ENCODE data around the gene RDX.
"Not testable (repeated sequence)": the region's sequence is repeated elsewhere in the genome, so short reads cannot be mapped to it uniquely, and the experiment has no call there.

Gene RDX

DNA sequence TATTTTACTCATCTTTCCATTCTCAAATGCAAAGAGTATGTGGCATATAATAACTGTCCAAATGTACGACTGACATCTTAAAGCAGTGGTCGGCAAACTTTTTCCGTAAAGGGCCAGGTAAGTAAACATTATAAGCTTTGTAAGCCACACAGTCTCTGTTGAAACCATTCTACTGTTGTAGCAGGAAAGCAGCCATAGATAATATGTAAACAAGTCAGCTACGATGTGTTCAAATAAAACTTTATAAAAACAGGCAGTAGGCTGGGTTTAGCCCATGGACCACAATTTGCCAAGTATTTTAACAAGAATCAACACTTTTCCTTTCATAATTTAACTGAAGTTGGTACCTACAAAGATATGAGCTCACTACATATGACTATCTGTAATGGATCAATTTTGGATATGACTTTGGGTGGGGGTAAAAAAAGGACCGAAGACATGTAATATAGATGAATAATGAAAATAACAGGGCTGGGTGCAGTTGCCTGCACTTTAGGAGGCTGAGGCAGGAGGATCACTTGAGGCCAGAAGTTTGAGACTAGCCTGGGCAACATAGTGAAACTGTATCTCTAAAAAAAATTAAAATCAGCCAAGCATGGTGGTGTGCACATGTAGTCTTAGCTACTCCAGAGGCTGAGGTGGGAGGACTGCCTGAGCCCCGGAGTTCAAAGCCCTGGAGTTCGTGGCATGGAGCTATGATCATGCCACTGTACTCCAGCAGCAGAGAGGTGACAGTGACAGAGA, 5.7 kb downstream of the RDX start:
- no peak for DNase-seq
- Histone ChIP-seq H3K36me3 (peaks cover 7% of the 10 kb centered on the region; the same call in 1 of the 2 replicates), H3K27me3 (ENCODE audit: insufficient read depth, low read depth, severe bottlenecking) (no peaks in the 10 kb centered on the region), H3K27ac (no peak overlapping the region), H3K9me3 (ENCODE audit: severe bottlenecking) (no peaks in the 10 kb centered on the region), H3K4me3 (ENCODE audit: low read depth, low read length) (no peak overlapping the region)
- TF ChIP-seq, protein P1, sequence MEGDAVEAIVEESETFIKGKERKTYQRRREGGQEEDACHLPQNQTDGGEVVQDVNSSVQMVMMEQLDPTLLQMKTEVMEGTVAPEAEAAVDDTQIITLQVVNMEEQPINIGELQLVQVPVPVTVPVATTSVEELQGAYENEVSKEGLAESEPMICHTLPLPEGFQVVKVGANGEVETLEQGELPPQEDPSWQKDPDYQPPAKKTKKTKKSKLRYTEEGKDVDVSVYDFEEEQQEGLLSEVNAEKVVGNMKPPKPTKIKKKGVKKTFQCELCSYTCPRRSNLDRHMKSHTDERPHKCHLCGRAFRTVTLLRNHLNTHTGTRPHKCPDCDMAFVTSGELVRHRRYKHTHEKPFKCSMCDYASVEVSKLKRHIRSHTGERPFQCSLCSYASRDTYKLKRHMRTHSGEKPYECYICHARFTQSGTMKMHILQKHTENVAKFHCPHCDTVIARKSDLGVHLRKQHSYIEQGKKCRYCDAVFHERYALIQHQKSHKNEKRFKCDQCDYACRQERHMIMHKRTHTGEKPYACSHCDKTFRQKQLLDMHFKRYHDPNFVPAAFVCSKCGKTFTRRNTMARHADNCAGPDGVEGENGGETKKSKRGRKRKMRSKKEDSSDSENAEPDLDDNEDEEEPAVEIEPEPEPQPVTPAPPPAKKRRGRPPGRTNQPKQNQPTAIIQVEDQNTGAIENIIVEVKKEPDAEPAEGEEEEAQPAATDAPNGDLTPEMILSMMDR (IDR thresholded peaks at IDR 0.05; ENCODE audit: low read depth, low read length) = no peak

GRCh38 chr11:110289472-110289871, 6.9 kb downstream of the RDX start:
- no peak overlapping the region for H3K4me3 ChIP-seq (ENCODE audit: low read depth, low read length)
- no peaks in the 10 kb centered on the region for H3K27me3 ChIP-seq (ENCODE audit: insufficient read depth, low read depth, severe bottlenecking)
- no peak overlapping the region for H3K27ac ChIP-seq
- no peaks in the 10 kb centered on the region for H3K9me3 ChIP-seq (ENCODE audit: severe bottlenecking)
- TF ChIP-seq, protein P1 (IDR thresholded peaks at IDR 0.05; ENCODE audit: low read depth, low read length) = no peak
- no peak for DNase-seq
- peaks cover 7% of the 10 kb centered on the region; the same call in 1 of the 2 replicates for H3K36me3 ChIP-seq

DNA sequence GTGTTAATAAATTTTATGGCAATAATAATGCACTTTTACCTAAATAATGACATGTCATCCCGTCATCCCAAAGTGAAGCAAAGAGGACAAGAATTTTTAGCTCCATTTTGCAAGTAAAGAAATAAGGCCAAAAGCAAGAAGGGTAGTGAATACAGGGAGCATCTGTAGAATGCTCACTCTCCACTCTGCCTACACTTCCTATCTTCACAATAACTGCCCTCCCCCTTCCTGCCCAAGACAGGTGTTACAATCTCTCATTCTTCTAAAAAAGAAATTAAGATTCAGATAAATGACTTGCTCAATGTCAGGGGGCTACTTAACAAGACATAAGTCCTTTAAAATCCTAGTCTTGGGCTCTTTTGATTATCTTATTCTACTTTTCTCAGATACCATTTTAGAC, 8.9 kb downstream of the RDX start:
- no peak for DNase-seq
- Histone ChIP-seq H3K9me3 (ENCODE audit: severe bottlenecking) (no peaks in the 10 kb centered on the region), H3K27ac (no peak overlapping the region), H3K27me3 (ENCODE audit: insufficient read depth, low read depth, severe bottlenecking) (no peaks in the 10 kb centered on the region), H3K4me3 (ENCODE audit: low read depth, low read length) (no peak overlapping the region), H3K36me3 (0 out of 2 replicates have a peak, but pooled peaks cover 3% of the 10 kb centered on the region)
- TF ChIP-seq, protein P1 (IDR thresholded peaks at IDR 0.05; ENCODE audit: low read depth, low read length) = no peak

DNA sequence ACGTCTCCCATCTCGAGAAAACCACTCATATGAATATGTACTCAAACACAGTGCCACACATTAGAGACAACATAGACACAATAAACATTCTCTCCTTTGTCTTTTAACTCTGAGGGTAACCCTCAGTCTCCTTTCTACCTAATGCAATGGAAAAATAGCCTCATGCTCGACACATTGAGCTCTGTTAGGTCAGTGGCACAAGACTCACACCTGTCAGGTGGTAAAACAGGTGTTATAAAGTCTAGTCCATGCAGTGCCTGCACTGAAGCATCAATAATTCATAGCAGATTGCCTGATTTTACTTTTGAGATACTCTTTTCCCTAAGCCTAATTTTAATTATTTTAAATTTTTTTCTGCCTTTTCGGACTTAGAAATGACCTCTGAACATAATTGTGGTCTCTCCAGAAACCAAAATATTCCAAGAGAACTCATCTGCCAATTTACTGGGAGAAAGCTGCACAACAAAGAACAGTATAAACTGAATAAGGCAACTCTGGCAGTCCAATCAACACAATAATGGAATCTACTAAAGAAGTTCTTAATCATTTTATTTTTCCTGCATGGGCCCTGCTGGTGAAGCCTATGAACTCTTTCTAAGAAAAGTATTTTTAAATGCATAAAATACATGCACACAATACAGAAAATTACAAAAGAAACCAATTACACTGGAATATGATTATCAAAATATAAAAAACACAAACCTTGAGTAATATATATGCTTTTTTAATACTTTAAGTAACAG, 9.9 kb downstream of the RDX start:
- Histone ChIP-seq H3K27ac (no peak overlapping the region), H3K27me3 (ENCODE audit: insufficient read depth, low read depth, severe bottlenecking) (no peaks in the 10 kb centered on the region), H3K9me3 (ENCODE audit: severe bottlenecking) (no peaks in the 10 kb centered on the region), H3K36me3 (no peaks in the 10 kb centered on the region), H3K4me3 (ENCODE audit: low read depth, low read length) (no peak overlapping the region)
- DNase-seq = no peak
- TF ChIP-seq, protein P1 (IDR thresholded peaks at IDR 0.05; ENCODE audit: low read depth, low read length) = no peak

- H3K9me3 ChIP-seq (ENCODE audit: severe bottlenecking) = no peaks in the 10 kb centered on the region
- H3K4me3 ChIP-seq (ENCODE audit: low read depth, low read length) = no peak overlapping the region
- H3K27me3 ChIP-seq (ENCODE audit: insufficient read depth, low read depth, severe bottlenecking) = no peaks in the 10 kb centered on the region
- TF ChIP-seq, protein P1 (IDR thresholded peaks at IDR 0.05; ENCODE audit: low read depth, low read length) = no peak
- DNase-seq = no peak
- H3K27ac ChIP-seq = no peak overlapping the region
- peaks cover 6% of the 10 kb centered on the region; the same call in 1 of the 2 replicates for H3K36me3 ChIP-seq
These were observed 12.6 kb downstream of the RDX start for GRCh38 chr11:110283862-110284261.

GRCh38 chr11:110280595-110280994, 15.8 kb downstream of the RDX start:
- H3K9me3 ChIP-seq (ENCODE audit: severe bottlenecking); DNase-seq; H3K27ac ChIP-seq; H3K27me3 ChIP-seq (ENCODE audit: insufficient read depth, low read depth, severe bottlenecking); H3K4me3 ChIP-seq (ENCODE audit: low read depth, low read length): not testable (repeated sequence)
- H3K36me3 ChIP-seq = peaks cover 28% of the 10 kb centered on the region
